GM10266 (cell line): ENCODE data around the gene NSA2.

Experiments used
- DNase-seq: peaks from one replicate; pipeline ENCODE4 v3.0.0; 2012; ENCODE audit errors: extremely low spot score
- TF ChIP-seq, protein P1 (sequence below): IDR thresholded peaks from 2 replicates; pipeline ENCODE4 v1.5.1; 2012; ENCODE audit warnings: mild to moderate bottlenecking, low read depth; ENCODE audit not compliant: control insufficient read depth, insufficient read depth; ENCODE audit errors: missing control alignments

Gene NSA2

GRCh38 chr5:74801941-74802340 lies 34.9 kb downstream of the NSA2 start:
- DNase-seq: no peak

DNA sequence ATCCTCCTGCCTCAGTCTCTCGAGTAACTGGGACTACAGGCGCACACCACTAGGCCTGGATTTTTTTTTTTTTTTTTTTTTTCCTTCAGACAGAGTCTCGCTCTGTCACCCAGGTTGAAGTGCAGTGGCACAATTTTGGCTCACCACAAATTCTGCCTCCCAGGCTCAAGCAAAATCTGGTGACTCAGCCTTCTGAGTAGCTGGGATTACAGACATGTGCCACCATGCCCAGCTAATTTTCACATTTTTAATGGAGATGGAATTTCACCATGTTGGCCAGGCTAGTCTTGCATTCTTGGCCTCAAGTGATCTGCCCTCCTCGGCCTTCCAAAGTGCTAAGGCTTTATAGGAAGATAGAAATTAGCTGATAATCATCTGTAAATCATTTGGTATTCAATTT lies 43.9 kb downstream of the NSA2 start:
- no peak for DNase-seq
- TF ChIP-seq, protein P1, sequence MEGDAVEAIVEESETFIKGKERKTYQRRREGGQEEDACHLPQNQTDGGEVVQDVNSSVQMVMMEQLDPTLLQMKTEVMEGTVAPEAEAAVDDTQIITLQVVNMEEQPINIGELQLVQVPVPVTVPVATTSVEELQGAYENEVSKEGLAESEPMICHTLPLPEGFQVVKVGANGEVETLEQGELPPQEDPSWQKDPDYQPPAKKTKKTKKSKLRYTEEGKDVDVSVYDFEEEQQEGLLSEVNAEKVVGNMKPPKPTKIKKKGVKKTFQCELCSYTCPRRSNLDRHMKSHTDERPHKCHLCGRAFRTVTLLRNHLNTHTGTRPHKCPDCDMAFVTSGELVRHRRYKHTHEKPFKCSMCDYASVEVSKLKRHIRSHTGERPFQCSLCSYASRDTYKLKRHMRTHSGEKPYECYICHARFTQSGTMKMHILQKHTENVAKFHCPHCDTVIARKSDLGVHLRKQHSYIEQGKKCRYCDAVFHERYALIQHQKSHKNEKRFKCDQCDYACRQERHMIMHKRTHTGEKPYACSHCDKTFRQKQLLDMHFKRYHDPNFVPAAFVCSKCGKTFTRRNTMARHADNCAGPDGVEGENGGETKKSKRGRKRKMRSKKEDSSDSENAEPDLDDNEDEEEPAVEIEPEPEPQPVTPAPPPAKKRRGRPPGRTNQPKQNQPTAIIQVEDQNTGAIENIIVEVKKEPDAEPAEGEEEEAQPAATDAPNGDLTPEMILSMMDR: no peak

More at GRCh38 chr5:74801941-74802340, 34.9 kb downstream of the NSA2 start:
- TF ChIP-seq, protein P1: no peak

DNA sequence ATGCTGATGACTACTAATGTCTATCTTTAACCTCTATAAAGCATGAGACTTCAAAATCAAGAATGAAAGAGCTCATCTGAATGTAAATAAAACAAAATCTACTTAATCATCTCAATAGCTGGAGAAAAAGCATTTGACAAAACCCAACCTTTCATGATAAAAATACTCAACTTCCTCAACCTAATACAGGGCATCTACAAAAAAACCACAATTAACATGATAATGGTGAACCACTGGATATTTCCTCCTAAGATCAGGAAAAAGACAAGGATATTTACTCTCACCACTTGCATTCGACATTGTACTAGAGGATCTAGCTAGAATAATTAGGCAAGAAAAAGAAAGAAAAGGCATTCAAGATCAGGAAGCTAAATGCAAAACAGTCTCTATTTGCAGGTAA lies 49.8 kb downstream of the NSA2 start:
- no peak for DNase-seq
- TF ChIP-seq, protein P1: no peak

DNA sequence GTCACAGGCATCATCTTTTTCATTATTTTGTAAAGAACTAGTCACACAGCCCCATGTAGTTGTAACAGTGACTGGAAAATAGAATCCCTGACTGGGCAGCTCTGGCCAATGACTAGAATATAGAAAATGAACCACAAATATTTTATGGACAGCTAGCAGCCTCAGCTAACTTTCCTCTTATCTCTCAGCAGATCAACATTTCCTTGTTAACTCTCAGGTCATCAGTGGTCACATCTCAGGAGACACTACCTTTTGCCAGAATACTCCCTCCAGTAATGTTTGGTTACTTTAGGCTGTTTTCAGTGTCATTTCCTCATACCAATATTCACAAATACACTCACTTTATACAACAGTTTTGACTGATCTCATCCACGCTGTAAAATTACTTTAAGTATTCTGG lies 55.2 kb downstream of the NSA2 start:
- TF ChIP-seq, protein P1: no peak
- no peak for DNase-seq

- no peak for DNase-seq
- TF ChIP-seq, protein P1: no peak
Measured at GRCh38 chr5:74829413-74829812, 62.4 kb downstream of the NSA2 start.
